GM12873 (cell line): ENCODE measurements around the gene ABCA1.

Experiments used
- TF ChIP-seq, protein P1 (sequence below): IDR thresholded peaks from 2 replicates; pipeline ENCODE4 v1.5.1; 2012; ENCODE audit warnings: low read depth, mild to moderate bottlenecking, moderate library complexity, low read length, control low read depth; ENCODE audit not compliant: insufficient read depth; ENCODE audit errors: missing control alignments

The ABCA1 gene

GRCh38 chr9:104970271-104970987, 42.5 kb upstream of the ABCA1 start:
- TF ChIP-seq, protein P1, sequence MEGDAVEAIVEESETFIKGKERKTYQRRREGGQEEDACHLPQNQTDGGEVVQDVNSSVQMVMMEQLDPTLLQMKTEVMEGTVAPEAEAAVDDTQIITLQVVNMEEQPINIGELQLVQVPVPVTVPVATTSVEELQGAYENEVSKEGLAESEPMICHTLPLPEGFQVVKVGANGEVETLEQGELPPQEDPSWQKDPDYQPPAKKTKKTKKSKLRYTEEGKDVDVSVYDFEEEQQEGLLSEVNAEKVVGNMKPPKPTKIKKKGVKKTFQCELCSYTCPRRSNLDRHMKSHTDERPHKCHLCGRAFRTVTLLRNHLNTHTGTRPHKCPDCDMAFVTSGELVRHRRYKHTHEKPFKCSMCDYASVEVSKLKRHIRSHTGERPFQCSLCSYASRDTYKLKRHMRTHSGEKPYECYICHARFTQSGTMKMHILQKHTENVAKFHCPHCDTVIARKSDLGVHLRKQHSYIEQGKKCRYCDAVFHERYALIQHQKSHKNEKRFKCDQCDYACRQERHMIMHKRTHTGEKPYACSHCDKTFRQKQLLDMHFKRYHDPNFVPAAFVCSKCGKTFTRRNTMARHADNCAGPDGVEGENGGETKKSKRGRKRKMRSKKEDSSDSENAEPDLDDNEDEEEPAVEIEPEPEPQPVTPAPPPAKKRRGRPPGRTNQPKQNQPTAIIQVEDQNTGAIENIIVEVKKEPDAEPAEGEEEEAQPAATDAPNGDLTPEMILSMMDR = no peak

DNA sequence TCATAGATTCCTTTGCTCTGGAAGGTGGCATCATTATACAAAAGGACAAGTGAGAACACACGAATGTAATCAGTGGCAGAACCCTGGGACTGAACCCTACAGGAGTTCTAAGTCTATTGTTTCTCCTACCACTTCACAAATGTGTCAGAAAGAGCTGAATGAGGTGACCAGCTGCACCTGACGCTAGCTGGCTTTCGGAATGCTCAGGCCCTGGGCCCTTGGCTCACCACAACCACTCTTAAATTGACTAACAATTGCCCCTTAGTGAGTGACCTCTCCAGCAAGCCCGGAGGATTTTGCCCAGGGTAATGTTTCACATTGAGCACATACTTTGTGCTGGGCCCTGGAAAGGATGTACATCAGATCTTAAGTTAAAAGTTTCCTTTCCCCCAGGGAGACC, 41.2 kb upstream of the ABCA1 start:
- TF ChIP-seq, protein P1 = no peak

GRCh38 chr9:104968025-104968982, 40.3 kb upstream of the ABCA1 start:
- TF ChIP-seq, protein P1 = no peak

DNA sequence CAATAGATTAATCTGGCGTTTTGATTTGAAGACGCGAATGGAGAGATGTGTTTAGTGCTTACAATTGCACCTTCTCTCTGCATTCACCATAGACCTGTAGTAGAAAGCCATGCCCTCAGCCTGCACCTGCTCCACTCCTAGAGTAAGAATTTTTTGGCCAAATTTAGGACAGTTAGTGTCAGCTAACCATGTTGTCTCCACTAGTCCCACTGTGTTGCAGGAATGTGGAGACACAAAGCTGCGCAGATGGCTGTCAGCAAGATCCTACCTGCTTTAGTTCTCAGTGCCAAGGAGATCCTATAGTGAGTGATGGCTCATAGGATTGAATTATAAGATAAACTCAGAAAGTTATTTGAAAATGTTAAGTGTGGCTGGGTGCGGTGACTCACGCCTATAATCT, 35.1 kb upstream of the ABCA1 start:
- TF ChIP-seq, protein P1 = no peak

GRCh38 chr9:104961701-104962359, 33.9 kb upstream of the ABCA1 start:
- TF ChIP-seq, protein P1 = no peak

DNA sequence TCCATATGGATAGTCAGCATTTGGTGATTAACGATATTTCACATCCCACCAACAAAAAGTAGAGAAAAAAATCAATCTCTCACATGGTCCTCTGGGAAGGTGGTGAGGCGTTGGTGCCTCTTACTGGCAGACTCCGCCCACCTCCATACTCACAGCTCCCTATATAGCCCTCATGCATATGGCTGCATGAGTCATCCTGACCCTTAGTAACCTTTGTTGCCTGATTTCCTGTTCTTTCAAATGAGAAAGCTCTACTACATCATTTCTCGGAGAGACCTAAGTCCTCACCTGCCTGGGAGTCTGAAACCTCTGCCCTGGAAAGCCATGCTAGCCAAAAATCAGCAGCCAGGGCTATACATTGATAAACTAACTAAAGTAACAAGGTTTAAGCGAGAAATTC, 33.3 kb upstream of the ABCA1 start:
- TF ChIP-seq, protein P1 = no peak

- TF ChIP-seq, protein P1 = no peak
Observed at GRCh38 chr9:104960662-104961061, 32.7 kb upstream of the ABCA1 start.
